NCI-H187 (cell line): Measurements from ENCODE around the gene CDC7.

Experiments
- DNase-seq, 2 experiments: peaks; one replicate each; lab custom pipeline; 2025; lab: John Stamatoyannopoulos, UW

Gene CDC7

GRCh38 chr1:91548376-91549040 lies 47.9 kb downstream of the CDC7 start:
- no peak for DNase-seq

GRCh38 chr1:91549041-91549735 lies 48.5 kb downstream of the CDC7 start:
- DNase-seq = no peak

GRCh38 chr1:91550961-91551360 lies 50.3 kb downstream of the CDC7 start:
- DNase-seq = no peak

GRCh38 chr1:91552091-91552490 lies 51.4 kb downstream of the CDC7 start:
- DNase-seq = no peak

- no peak for DNase-seq
Observed at GRCh38 chr1:91552596-91552995, 51.9 kb downstream of the CDC7 start.

GRCh38 chr1:91553177-91553591 lies 52.5 kb downstream of the CDC7 start:
- no peak for DNase-seq

GRCh38 chr1:91555074-91555730 lies 54.6 kb downstream of the CDC7 start:
- DNase-seq = no peak

- no peak for DNase-seq
Observed at GRCh38 chr1:91555821-91556531, 55.3 kb downstream of the CDC7 start.

GRCh38 chr1:91556556-91556955 lies 55.9 kb downstream of the CDC7 start:
- DNase-seq = no peak

- no peak for DNase-seq
Observed at GRCh38 chr1:91557039-91557690, 56.5 kb downstream of the CDC7 start.

GRCh38 chr1:91557826-91558225 lies 57.2 kb downstream of the CDC7 start:
- DNase-seq = no peak

GRCh38 chr1:91559046-91559750 lies 58.5 kb downstream of the CDC7 start:
- no peak for DNase-seq

- no peak for DNase-seq
Observed at GRCh38 chr1:91559838-91560565, 59.4 kb downstream of the CDC7 start.

- DNase-seq = no peak
Observed at GRCh38 chr1:91564888-91565701, 64.4 kb downstream of the CDC7 start.

- no peak for DNase-seq
Observed at GRCh38 chr1:91567583-91567982, 66.9 kb downstream of the CDC7 start.

- DNase-seq = no peak
Observed at GRCh38 chr1:91568261-91568660, 67.6 kb downstream of the CDC7 start.

- no peak for DNase-seq
Observed at GRCh38 chr1:91569411-91570119, 68.9 kb downstream of the CDC7 start.

GRCh38 chr1:91570120-91570448 lies 69.4 kb downstream of the CDC7 start:
- no peak for DNase-seq

GRCh38 chr1:91572044-91572443 lies 71.4 kb downstream of the CDC7 start:
- DNase-seq = no peak
